Tibial nerve (tissue), 4 donors: ENCODE measurements around the gene ADCY2. TPM values are rescaled to one million over a fixed set of nuclear protein-coding genes. Genes with fewer than 3 reads are reported as not detected.

Source experiments
- DNase-seq, 2 donors: peaks; one replicate each; pipeline ENCODE4 v3.0.0-alpha.2; 2019; ENCODE audit warnings: low spot score in 2 of 2
- H3K27ac ChIP-seq, 4 donors: fragments of 200-600 bp; sonication (generic) in 3 of 4; one replicate each; pipeline ENCODE4 v1.5.1; 2017 to 2019; ENCODE audit warnings: mild to moderate bottlenecking in 1 of 4
- H3K27me3 ChIP-seq, 2 donors: fragments of 200-600 bp; sonication (generic) in 1 of 2; one replicate each; pipeline versions ENCODE4 v1.5.1 to v1.6.0; 2017 to 2019
- H3K36me3 ChIP-seq, 3 donors: fragments of 200-600 bp; sonication (generic); one replicate each; pipeline ENCODE4 v1.5.1; 2018 to 2019
- H3K4me1 ChIP-seq, 4 donors: fragments of 200-600 bp; sonication (generic) in 3 of 4; one replicate each; pipeline ENCODE4 v1.5.1; 2017 to 2019
- H3K4me3 ChIP-seq, 4 donors: fragments of 200-600 bp; sonication (generic) in 3 of 4; one replicate each; pipeline ENCODE4 v1.5.1; 2017 to 2019; ENCODE audit warnings: mild to moderate bottlenecking in 1 of 4, moderate library complexity in 1 of 4
- H3K9me3 ChIP-seq, 4 donors: fragments of 200-600 bp; sonication (generic) in 3 of 4; one replicate each; pipeline ENCODE4 v1.5.1; 2017 to 2019
- CTCF ChIP-seq, 5 experiments: fragments of 200-600 bp in 3 of 5; fragments of 450-650 bp in 2 of 5; sonication (generic) in 3 of 5; IDR thresholded peaks; one replicate each; pipeline ENCODE4 v1.5.1; 2016 to 2019; ENCODE audit warnings: antibody characterized with exemption in 5 of 5, mild to moderate bottlenecking in 3 of 5, moderate library complexity in 2 of 5
- EP300 ChIP-seq, 2 donors: sonication (generic); formaldehyde crosslinking; IDR thresholded peaks; one replicate each; pipeline ENCODE4 v1.6.1; 2017; ENCODE audit warnings: antibody characterized with exemption in 2 of 2, mild to moderate bottlenecking in 1 of 2
- POLR2A ChIP-seq, 2 donors: fragments of 450-650 bp; IDR thresholded peaks; one replicate each; pipeline ENCODE4 v1.6.1; 2017; ENCODE audit warnings: antibody characterized with exemption in 2 of 2, mild to moderate bottlenecking in 2 of 2, moderate library complexity in 2 of 2
- WGBS, 2 donors: methylation state at CpG; one replicate each; pipeline ENCODE4 v1.1.5; 2018; 5-methylcytosine and 5-hydroxymethylcytosine counted together
- total RNA-seq, 4 donors: library from RNA; depleted of rRNA; stranded (reverse); fragments of >200 nt; gene quantifications; one replicate each; pipeline ENCODE4 v1.1.0, GENCODE V29; 2016

The ADCY2 gene
- total RNA-seq, 4 donors from 2014 or later: 4.2 to 11.8 (median 10.0) TPM

- Histone ChIP-seq H3K27ac (no peak overlapping the region), H3K4me3 (no peak overlapping the region), H3K9me3 (no peaks in the 10 kb centered on the region), H3K4me1 (no peaks in the 10 kb centered on the region), H3K27me3 (no peaks in the 10 kb centered on the region), H3K36me3 (no peaks in the 10 kb centered on the region)
- TF ChIP-seq POLR2A (IDR thresholded peaks at IDR 0.05) (no peak), EP300 (IDR thresholded peaks at IDR 0.05) (no peak), CTCF (IDR thresholded peaks at IDR 0.05) (no peak)
- WGBS, 2 donors: 82 to 85% methylated on average over 5 of the region's 5 CpGs
- no peak for DNase-seq
Observed at GRCh38 chr5:7684826-7685225, 288.9 kb downstream of the ADCY2 start.

- Histone ChIP-seq H3K27me3 (no peaks in the 10 kb centered on the region), H3K4me1 (no peaks in the 10 kb centered on the region), H3K36me3 (no peaks in the 10 kb centered on the region), H3K27ac (no peak overlapping the region), H3K4me3 (no peak overlapping the region), H3K9me3 (no peaks in the 10 kb centered on the region)
- 14 to 39% methylated on average over 1 of the region's 1 CpG for WGBS, 2 donors
- TF ChIP-seq EP300 (IDR thresholded peaks at IDR 0.05) (no peak), POLR2A (IDR thresholded peaks at IDR 0.05) (no peak), CTCF (IDR thresholded peaks at IDR 0.05) (no peak)
- no peak for DNase-seq
Observed at GRCh38 chr5:7686794-7687193, 290.9 kb downstream of the ADCY2 start.

- no peak for TF ChIP-seq EP300 (IDR thresholded peaks at IDR 0.05)
- TF ChIP-seq POLR2A (IDR thresholded peaks at IDR 0.05): no peak
- TF ChIP-seq CTCF (IDR thresholded peaks at IDR 0.05): no peak
- H3K27ac ChIP-seq: no peak overlapping the region
Observed at GRCh38 chr5:7690557-7690956, 294.6 kb downstream of the ADCY2 start.

GRCh38 chr5:7705261-7705660 lies 309.3 kb downstream of the ADCY2 start:
- no peak for TF ChIP-seq CTCF (IDR thresholded peaks at IDR 0.05)
- no peak for TF ChIP-seq POLR2A (IDR thresholded peaks at IDR 0.05)
- no peak for TF ChIP-seq EP300 (IDR thresholded peaks at IDR 0.05)
- H3K4me3 ChIP-seq: no peak overlapping the region
- WGBS, 2 donors: 25 to 46% methylated on average over 5 of the region's 5 CpGs
- no peaks in the 10 kb centered on the region for H3K9me3 ChIP-seq
- DNase-seq: no peak
- H3K36me3 ChIP-seq: no peaks in the 10 kb centered on the region
- no peaks in the 10 kb centered on the region for H3K4me1 ChIP-seq
- no peaks in the 10 kb centered on the region for H3K27me3 ChIP-seq
- no peak overlapping the region for H3K27ac ChIP-seq

More at GRCh38 chr5:7690557-7690956, 294.6 kb downstream of the ADCY2 start:
- Histone ChIP-seq H3K4me3 (no peak overlapping the region), H3K4me1 (no peaks in the 10 kb centered on the region), H3K27me3 (no peaks in the 10 kb centered on the region), H3K9me3 (no peaks in the 10 kb centered on the region), H3K36me3 (no peaks in the 10 kb centered on the region)
- DNase-seq: no peak
- WGBS, 2 donors: 78 to 80% methylated on average over 10 of the region's 10 CpGs

- no peaks in the 10 kb centered on the region for H3K27me3 ChIP-seq
- 86 to 90% methylated on average over 6 of the region's 6 CpGs for WGBS, 2 donors
- H3K4me1 ChIP-seq: no peaks in the 10 kb centered on the region
- no peaks in the 10 kb centered on the region for H3K36me3 ChIP-seq
- no peak overlapping the region for H3K4me3 ChIP-seq
- H3K9me3 ChIP-seq: no peaks in the 10 kb centered on the region
- H3K27ac ChIP-seq: no peak overlapping the region
- TF ChIP-seq CTCF (IDR thresholded peaks at IDR 0.05): no peak
- no peak for TF ChIP-seq POLR2A (IDR thresholded peaks at IDR 0.05)
- no peak for TF ChIP-seq EP300 (IDR thresholded peaks at IDR 0.05)
- DNase-seq: no peak
Observed at GRCh38 chr5:7705736-7706135, 309.8 kb downstream of the ADCY2 start.
